ENCODE measurements around the gene TMEM126A. TPM values are rescaled to one million over a fixed set of nuclear protein-coding genes. Genes with fewer than 3 reads are reported as not detected.
A peak's percentile ranks its signal among the peaks of the same experiment; 100 is the strongest.

TMEM126A gene
- total RNA-seq, 1 donor from 2014 or later = 40.8 TPM

DNA sequence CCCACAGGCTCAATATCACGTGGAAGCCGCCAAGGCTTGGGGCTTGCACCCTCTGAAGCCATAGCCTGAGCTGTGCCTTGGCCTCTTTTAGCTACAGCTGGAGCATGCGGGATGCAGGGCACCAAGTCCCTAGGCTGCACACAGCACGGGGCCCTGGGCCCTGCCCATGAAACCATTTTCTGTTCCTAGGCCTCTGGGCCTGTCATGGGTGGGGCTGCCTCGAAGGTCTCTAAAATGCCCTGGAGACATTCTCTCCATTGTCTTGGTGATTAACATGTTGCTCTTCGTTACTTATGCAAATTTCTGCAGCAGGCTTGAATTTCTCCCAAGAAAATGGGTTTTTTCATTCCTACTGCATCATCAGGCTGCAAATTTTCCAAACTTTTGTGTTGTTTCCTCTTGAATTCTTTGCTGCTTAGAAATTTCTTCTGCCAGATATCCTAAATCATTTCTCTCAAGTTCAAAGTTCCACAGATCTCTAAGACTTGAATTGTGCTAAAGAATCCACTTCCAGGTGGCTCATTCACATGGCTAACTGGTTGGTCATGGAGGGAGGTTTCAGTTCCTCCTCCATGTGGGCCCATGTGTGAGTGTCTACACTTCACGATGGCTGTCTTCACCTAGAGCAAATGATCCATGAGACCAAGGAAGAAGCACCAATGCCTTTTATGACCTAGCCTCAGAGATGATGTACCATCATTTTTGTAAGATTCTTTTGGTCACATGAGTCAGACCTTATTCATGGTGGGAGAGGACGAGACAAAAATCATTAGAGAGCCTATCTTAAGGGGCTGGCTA is 24.5 kb downstream of the TMEM126A start:
- DNase-seq (ENCODE audit: low read depth) (no peak), FAIRE-seq (no peak)
- H3K36me3 ChIP-seq (ENCODE audit: control insufficient read depth, insufficient read depth, low read length) = no peaks in the 10 kb centered on the region
- H3K27me3 ChIP-seq (ENCODE audit: control insufficient read depth, insufficient read depth, low read length) = no peaks in the 10 kb centered on the region
- no peak overlapping the region for H3K4me3 ChIP-seq (ENCODE audit: low read depth, low read length)
- TF ChIP-seq, protein P1, sequence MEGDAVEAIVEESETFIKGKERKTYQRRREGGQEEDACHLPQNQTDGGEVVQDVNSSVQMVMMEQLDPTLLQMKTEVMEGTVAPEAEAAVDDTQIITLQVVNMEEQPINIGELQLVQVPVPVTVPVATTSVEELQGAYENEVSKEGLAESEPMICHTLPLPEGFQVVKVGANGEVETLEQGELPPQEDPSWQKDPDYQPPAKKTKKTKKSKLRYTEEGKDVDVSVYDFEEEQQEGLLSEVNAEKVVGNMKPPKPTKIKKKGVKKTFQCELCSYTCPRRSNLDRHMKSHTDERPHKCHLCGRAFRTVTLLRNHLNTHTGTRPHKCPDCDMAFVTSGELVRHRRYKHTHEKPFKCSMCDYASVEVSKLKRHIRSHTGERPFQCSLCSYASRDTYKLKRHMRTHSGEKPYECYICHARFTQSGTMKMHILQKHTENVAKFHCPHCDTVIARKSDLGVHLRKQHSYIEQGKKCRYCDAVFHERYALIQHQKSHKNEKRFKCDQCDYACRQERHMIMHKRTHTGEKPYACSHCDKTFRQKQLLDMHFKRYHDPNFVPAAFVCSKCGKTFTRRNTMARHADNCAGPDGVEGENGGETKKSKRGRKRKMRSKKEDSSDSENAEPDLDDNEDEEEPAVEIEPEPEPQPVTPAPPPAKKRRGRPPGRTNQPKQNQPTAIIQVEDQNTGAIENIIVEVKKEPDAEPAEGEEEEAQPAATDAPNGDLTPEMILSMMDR (IDR thresholded peaks at IDR 0.05; ENCODE audit: insufficient read depth, low read length, severe bottlenecking) = no peak

DNA sequence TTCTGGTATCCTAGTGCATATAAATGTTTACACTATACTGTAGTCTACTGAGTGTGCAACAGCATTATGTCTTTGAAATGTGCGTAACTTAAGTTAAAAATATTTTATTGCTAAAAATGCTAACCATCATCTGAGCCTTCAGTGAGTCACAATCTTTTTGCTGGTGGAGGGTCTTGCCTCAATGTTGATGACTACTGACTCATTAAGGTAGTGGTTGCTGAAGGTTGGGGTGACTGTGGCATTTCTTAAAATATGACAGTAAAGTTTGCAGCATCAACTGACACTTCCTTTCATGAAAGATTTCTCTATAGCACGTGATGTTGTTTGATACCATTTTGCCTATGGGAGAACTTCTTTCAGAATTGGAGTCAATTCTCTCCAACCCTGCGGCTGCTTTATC is 25.6 kb downstream of the TMEM126A start:
- no peaks in the 10 kb centered on the region for H3K36me3 ChIP-seq (ENCODE audit: control insufficient read depth, insufficient read depth, low read length)
- FAIRE-seq = no peak

DNA sequence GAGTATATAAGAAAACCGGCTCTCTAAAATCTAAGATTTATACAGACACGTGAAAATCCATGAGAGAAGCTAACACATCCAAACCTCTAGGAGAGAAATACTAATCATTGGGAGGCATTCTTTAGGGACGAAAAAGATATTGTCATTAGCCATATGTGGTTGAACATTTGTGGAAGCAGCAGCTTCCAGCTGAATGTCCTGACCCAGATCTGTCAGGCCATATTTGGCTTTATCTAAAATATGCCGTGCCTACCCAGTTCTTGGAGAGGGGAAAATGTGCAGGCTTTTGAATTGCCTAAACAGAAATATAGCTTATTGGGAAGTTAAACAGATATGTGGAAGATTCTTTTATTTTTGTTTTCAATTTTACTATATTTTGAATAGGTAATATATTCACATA is 31.8 kb downstream of the TMEM126A start:
- TF ChIP-seq, protein P1 (IDR thresholded peaks at IDR 0.05; ENCODE audit: insufficient read depth, low read length, severe bottlenecking) = no peak
- no peaks in the 10 kb centered on the region for H3K36me3 ChIP-seq (ENCODE audit: control insufficient read depth, insufficient read depth, low read length)
- no peaks in the 10 kb centered on the region for H3K27me3 ChIP-seq (ENCODE audit: control insufficient read depth, insufficient read depth, low read length)
- DNase-seq (ENCODE audit: low read depth) (no peak), FAIRE-seq (no peak)
- H3K4me3 ChIP-seq (ENCODE audit: low read depth, low read length) = no peak overlapping the region

More for the DNA sequence above, 25.6 kb downstream of the TMEM126A start:
- TF ChIP-seq, protein P1 (IDR thresholded peaks at IDR 0.05; ENCODE audit: insufficient read depth, low read length, severe bottlenecking) = no peak
- no peak for DNase-seq (ENCODE audit: low read depth)
- Histone ChIP-seq H3K27me3 (ENCODE audit: control insufficient read depth, insufficient read depth, low read length) (no peaks in the 10 kb centered on the region), H3K4me3 (ENCODE audit: low read depth, low read length) (no peak overlapping the region)

DNA sequence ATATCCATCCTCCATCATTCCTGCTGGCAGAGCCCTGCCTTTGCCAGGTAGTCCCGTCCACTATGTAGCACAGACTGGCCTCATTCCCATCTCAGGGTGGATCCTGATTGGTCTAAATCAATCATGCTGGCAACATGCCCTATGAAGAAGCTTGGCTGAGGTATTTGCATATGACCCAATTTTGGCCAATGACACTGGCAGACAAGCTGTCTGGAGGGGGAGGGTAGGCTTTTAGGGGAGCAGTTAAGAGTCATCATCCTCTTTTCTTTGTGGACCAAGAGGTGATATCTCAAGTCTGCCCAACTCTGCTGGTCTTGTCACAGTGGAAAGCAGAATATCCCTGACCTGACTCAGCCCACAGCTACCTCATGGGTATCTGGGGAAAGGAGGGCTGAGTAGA is 33.1 kb downstream of the TMEM126A start:
- TF ChIP-seq, protein P1 (IDR thresholded peaks at IDR 0.05; ENCODE audit: insufficient read depth, low read length, severe bottlenecking) = no peak
- H3K4me3 ChIP-seq (ENCODE audit: low read depth, low read length) = no peak overlapping the region
- no peak for FAIRE-seq

DNA sequence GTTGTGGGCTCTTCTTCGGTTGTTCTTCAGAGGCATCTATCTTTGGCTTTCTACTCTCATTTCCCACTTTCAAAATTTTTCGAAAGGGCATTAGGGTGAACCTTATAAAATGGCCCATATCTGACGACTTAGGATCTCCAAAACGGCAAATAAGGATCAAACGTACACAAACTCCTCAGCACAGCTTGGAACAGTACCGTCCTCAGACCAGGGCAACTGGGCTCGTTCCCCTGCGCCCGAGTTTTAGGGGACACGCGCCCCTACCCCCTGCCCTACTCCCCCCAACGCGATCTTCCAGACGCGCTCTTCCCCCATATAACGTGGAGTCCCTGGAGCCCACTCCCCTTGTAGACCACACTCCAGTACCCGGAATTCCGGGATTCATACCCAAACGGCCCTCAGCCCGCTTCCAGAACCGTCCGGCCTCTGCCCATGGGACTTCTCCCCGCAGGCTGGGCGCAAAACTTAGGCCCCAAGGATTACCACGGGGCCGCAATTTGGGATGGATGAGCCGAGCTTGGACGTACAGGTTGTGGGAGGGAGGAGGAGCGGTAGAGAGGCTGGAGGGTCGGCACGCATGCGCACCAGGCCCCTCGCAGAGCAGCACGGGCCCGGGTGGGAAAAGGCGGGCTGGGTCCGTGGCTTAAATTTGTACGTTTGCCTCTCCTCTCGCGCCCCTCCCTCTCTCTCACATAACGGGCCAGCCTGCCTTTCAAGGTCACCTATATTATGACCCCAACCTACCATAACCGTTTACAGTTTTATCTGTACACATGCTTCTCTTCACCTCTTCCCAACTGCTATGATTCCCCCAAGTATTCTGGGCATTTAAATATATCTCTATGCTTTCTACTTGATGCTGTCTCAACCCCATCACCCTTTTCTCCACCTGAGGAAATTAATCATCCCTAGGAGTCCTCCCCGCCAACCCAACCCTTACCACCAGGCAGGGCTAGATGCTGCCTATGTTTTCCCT is 34.9 kb downstream of the TMEM126A start:
- peak overlapping the region; percentile 45 for H3K4me3 ChIP-seq (ENCODE audit: low read depth, low read length)
- FAIRE-seq = no peak
- no peaks in the 10 kb centered on the region for H3K27me3 ChIP-seq (ENCODE audit: control insufficient read depth, insufficient read depth, low read length)
- TF ChIP-seq, protein P1 (IDR thresholded peaks at IDR 0.05; ENCODE audit: insufficient read depth, low read length, severe bottlenecking) = no peak
- DNase-seq (ENCODE audit: low read depth) = no peak
- no peaks in the 10 kb centered on the region for H3K36me3 ChIP-seq (ENCODE audit: control insufficient read depth, insufficient read depth, low read length)

More for the DNA sequence above, 33.1 kb downstream of the TMEM126A start:
- H3K27me3 ChIP-seq (ENCODE audit: control insufficient read depth, insufficient read depth, low read length) = no peaks in the 10 kb centered on the region
- no peaks in the 10 kb centered on the region for H3K36me3 ChIP-seq (ENCODE audit: control insufficient read depth, insufficient read depth, low read length)
- no peak for DNase-seq (ENCODE audit: low read depth)

Measured in bronchial epithelial cell (primary cell).